GM21529 (cell line): Measurements from ENCODE around the gene DOCK10.
A peak's percentile ranks its signal among the peaks of the same experiment; 100 is the strongest.

Source experiments
- ATAC-seq: cut with Tn5 transposase; IDR thresholded peaks from one replicate; pipeline ENCODE4 v1.9.1; 2021; ENCODE audit not compliant: unreplicated experiment

Gene DOCK10

GRCh38 chr2:224951723-224952481 lies 90.4 kb downstream of the DOCK10 start:
- peak; percentile 25 for ATAC-seq

GRCh38 chr2:224948859-224949258 lies 93.4 kb downstream of the DOCK10 start:
- no peak for ATAC-seq

GRCh38 chr2:224948005-224948404 lies 94.3 kb downstream of the DOCK10 start:
- no peak for ATAC-seq

- ATAC-seq = no peak
Observed at GRCh38 chr2:224947566-224947965, 94.7 kb downstream of the DOCK10 start.

GRCh38 chr2:224946895-224947294 lies 95.4 kb downstream of the DOCK10 start:
- ATAC-seq = peak; percentile 72

GRCh38 chr2:224944707-224945547 lies 97.3 kb downstream of the DOCK10 start:
- no peak for ATAC-seq

- ATAC-seq = peak; percentile 17
Observed at GRCh38 chr2:224943601-224944041, 98.6 kb downstream of the DOCK10 start.

- no peak for ATAC-seq
Observed at GRCh38 chr2:224941960-224942359, 100.3 kb downstream of the DOCK10 start.

GRCh38 chr2:224940618-224941017 lies 101.7 kb downstream of the DOCK10 start:
- ATAC-seq = no peak

GRCh38 chr2:224938651-224939182 lies 103.6 kb downstream of the DOCK10 start:
- peak; percentile 47 for ATAC-seq

GRCh38 chr2:224937887-224938286 lies 104.4 kb downstream of the DOCK10 start:
- ATAC-seq = peak; percentile 83

GRCh38 chr2:224934526-224935188 lies 107.6 kb downstream of the DOCK10 start:
- no peak for ATAC-seq

GRCh38 chr2:224933431-224933830 lies 108.8 kb downstream of the DOCK10 start:
- ATAC-seq = no peak

GRCh38 chr2:224932522-224932921 lies 109.7 kb downstream of the DOCK10 start:
- ATAC-seq = no peak

GRCh38 chr2:224931956-224932355 lies 110.3 kb downstream of the DOCK10 start:
- ATAC-seq = no peak

- ATAC-seq = no peak
Observed at GRCh38 chr2:224930990-224931389, 111.3 kb downstream of the DOCK10 start.

- no peak for ATAC-seq
Observed at GRCh38 chr2:224930124-224930523, 112.1 kb downstream of the DOCK10 start.

GRCh38 chr2:224929512-224929911 lies 112.8 kb downstream of the DOCK10 start:
- no peak for ATAC-seq

- no peak for ATAC-seq
Observed at GRCh38 chr2:224927646-224928173, 114.6 kb downstream of the DOCK10 start.

GRCh38 chr2:224927011-224927410 lies 115.3 kb downstream of the DOCK10 start:
- no peak for ATAC-seq

- ATAC-seq = no peak
Observed at GRCh38 chr2:224925810-224926100, 116.5 kb downstream of the DOCK10 start.
